GM19468 (cell line): ENCODE results near the gene AKAP6.

Experiments used
- ATAC-seq: cut with Tn5 transposase; IDR thresholded peaks from one replicate; pipeline ENCODE4 v1.9.1; 2021; ENCODE audit warnings: mild to moderate bottlenecking, moderate library complexity, moderate number of reproducible peaks; ENCODE audit not compliant: unreplicated experiment; ENCODE audit errors: extremely low read depth

AKAP6 gene

DNA sequence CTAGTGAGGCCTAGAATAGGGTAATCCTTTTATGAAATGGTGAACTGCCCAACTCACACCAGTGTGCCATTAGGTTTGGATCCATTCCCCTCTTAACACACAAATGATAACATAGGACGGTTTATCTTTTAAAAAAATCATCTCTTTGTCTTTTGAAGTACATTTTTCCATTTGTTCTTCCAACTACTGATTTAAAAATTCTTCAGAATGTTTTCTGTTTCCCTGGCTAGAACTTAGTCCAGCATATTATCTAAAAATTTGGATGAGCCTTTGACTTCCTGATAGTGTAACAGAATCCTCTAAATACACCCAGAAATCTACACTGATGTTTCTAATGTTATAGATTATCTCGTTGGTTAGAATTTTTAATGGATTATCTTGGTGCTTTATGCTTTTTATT lies 359.8 kb downstream of the AKAP6 start:
- ATAC-seq = no peak

DNA sequence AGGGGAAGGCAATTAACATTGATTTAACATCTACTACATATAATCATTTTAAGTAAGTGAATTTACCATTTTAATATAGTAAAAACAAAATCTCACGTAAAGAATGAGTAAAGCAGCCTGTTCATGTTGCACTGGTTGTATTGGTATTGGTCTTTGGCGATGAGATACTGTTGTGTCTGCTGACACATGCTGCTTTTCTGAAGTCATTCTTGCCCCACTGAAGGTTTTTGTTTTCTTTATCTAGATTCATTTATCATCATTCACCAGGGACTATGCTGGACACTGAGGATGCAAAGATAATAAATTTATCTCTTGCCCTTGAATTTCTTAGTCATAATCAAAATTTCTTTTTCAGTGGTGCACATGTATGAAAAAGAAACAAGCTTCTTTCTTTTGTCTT lies 363.3 kb downstream of the AKAP6 start:
- ATAC-seq = no peak

DNA sequence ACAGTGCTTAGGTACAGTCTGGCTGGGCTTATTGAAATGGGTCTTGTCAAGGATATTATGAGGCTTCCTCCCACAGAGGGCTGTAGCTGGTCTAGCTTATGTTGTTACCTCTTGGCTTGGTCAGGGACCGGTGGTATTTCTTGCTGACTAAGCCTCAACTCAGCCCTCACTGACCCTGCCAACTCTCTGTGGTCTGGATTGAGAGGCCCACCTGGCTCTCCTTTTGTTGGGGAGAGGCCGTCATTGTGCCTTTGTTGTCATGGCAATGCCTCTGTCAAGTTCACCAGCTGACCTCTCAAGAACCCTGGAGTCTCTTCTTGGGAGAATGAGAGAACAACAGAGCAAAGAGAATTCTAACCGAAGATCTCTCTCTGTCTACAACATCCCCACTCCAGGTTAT lies 364.0 kb downstream of the AKAP6 start:
- no peak for ATAC-seq

DNA sequence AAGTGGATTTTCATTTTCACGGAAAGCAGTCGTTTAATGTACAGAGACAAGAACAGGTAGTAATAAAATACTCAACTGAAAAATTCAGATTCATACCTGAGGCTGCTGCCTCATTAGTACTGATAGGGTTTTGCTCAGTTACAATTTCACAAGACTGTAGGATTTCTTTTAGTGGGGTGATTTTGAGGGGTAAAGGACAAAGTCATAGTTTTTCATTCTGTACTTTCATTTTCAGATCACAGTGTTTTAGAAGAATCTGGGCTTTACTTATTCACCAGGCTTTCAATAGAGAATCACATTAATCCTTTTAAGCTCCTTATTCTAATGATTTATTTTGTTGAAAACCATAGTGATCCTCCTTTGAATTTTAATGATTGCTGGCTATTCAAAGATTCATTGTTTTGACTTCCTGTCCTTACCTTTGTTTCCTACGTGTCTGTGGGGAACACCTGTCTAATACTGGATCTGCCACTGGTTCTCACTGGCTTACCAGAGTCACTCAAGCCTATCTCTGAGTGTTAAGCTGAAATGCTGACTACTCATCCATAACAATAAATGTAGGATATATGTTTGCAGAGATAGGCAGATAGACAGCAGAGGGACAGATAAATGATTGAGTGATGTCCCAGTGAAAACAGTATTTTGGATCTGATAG lies 365.8 kb downstream of the AKAP6 start:
- ATAC-seq = no peak

DNA sequence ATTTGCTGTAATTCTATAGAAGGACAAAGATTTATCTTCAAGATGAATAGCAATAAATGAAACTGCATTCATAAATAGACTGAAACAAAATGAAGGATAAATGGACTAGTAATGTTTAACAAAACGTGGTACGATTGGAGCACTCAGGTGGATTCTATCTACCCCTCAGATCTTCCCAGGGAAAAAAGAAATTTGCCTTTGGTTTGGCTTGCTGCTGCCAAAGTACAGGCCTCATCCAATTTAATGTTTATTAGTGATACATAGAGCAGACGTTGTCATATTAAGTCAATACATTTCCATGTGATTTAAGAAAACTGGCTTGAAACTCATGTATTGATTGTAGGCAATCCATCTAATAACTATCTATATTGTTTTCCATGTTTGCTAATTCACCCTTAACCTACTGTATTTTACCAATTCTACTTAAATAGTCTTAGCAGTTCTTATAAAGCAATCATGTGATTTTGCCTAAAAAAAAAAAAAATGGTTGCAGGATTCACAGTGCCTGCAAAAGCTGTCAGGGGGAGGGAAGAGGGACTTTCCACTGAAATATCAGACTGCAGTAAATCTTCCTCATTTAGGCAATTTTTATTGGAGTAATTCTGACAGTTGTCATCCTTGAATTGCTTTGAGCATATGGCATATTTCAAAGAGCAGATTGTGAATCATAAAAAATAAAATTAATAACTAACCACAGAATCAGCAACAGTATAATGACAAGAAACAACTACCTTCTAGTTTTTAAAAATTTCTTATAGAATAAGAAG lies 367.4 kb downstream of the AKAP6 start:
- no peak for ATAC-seq

DNA sequence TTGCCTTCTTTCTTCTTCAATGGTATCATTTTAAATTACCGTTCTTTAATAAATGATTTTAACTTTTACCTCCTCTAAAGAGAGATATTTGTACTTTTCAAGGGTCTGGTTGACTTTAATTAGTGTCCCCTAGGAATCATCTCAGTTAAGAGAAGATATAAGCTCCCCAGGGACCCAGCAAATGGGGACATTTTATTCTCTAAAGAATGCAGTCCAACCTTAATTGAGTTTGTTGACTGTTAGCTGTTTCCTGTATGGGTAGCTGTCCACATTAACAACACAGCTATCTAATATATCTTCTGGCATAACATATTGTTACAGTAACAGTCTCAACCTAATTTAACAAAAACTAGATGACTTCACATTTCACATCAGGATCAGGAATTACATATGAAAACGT lies 368.0 kb downstream of the AKAP6 start:
- ATAC-seq = no peak

DNA sequence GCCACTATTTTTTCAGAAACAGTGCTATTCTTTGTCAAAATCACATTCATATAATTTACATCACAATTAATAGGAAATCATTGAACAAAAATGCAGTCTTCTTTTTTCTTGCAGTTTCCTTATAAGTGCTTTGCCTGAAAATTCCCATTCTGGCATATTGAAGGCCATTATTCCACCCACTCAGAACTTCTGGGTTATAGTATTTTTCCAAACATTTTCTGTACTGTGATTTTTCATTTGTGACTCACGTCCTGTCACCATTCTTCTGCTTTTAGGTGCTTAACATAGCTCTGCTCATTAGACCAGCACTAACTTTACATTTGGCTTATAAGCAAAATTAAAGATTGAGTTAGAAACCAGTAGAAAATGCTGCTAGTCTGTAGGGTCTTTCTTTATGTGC lies 368.6 kb downstream of the AKAP6 start:
- no peak for ATAC-seq

DNA sequence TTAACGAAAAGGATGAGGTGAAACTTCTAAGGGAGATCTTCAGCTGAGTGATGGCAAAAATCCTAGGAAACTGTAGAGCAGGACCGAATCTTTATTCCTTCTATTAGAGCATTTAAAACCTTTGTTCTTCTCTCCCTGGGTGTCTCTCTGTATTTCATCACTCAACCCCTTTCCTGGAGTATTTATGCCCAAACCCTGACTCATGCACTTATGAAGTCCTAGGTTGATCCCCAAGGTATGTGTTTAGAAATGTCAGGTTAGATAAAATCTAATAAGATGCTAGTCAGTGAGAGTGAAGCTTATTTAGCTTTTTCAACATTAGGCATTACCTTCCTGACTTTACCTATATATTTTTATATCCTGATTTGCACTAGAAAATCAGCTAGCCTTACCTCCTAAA lies 369.7 kb downstream of the AKAP6 start:
- no peak for ATAC-seq

DNA sequence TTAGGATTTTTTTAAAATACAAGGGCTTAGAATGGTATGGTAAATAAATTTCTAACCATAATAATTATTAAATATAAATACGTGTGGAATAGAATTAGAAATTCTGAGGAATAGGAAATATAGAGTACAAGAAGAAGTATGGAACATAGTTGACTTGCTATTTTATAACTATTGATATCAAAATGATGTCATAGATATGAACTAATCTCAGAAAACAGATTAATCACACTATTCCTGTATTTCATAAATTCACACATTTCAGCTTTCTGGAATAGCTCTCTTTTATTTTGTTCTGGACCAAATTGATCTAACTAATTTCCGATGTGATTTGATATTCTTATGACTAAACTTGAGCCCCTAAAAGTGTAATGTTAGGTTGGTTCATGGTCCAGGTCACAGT lies 372.4 kb downstream of the AKAP6 start:
- no peak for ATAC-seq

DNA sequence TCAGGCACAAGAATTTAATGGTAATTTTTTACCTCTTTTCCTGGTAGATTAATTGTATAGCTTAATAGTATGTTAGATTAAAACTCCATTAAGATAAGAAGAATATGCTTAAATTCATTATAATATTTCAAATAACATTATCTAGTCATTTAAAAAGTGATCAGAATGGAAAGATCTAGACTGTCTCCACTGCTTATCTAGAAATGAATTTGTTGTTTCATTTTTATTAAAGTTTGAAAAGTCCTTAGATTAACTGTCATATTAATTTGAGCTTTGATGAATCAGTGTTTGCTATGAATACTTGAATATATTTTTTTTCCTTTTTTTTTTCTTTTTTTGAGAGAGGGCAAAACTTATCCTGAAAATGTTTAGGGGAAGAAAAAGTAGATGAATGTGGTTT lies 373.0 kb downstream of the AKAP6 start:
- ATAC-seq = no peak

DNA sequence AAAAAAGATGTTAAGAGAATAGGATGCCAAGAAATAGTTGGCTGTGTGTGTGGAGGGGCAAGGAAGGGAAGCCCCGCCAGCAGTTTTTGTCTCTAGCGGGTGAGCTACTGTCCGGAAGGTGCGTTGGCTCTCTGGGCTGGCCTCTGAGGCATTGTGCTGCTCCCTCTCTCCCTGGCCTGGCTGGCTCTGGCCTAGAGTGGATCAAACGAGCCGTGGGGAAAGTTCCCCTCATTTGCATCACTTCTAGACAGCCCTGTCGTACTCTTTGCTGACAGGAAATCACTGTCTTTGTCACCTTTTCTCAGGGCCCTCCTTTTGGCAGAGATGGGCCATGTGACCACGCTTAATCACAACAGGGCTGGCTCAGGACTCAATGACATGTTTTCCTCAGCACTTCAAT lies 373.5 kb downstream of the AKAP6 start:
- peak; percentile 55 for ATAC-seq

DNA sequence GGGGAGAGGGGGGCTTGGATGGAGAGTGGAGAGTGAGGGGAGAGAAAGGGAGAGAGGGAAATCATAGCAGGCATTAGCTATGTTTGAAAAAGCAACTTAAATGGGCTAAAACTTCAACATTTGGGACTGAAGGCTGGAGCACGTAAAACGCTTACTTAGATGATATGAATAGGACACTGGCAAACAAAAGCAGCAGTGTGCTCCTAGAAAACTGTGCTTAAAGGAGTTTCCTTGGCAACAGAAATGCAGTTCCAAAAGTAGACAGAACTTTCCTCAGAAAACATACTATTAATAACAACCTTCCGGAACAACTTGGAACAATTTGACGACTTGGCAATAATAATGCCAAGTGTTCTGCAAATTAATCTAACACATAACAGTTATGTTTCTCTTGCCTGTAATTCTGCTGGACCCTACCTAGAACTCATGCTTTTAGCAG lies 374.1 kb downstream of the AKAP6 start:
- ATAC-seq = no peak

DNA sequence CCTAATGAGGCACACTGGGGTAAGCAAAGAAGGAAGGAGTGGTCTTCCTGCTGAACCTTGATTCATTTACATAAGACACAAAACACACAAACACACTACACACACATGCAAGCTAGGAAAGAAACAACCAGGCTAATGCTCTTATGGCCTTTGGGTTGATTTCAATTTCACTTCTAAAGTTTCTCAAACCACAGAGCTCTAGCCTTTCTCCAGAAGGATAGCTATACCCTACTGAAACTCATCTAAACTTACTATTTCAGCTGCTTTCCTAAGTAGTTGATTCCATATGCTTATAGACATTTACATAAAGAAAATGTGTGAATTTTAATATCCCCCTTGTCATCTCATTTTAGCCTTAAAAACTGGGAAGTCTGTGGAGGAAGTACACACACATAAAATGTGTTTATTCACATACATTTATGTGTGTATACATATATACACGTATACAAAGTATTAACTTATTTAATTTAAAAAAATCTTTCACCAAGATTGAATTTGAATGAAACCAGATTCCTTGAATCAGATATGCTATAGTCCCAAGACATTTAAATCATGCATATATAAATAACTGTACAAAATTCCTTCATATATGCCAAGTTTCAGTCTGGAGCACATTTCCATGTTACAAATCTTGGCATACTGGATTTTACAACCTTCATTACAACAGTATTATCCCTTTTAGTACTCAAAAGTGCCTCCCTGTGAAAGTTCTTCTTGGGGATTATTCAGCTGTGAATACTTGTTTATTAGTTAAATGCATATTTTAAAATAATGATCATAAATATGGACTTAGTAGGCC lies 377.8 kb downstream of the AKAP6 start:
- no peak for ATAC-seq

DNA sequence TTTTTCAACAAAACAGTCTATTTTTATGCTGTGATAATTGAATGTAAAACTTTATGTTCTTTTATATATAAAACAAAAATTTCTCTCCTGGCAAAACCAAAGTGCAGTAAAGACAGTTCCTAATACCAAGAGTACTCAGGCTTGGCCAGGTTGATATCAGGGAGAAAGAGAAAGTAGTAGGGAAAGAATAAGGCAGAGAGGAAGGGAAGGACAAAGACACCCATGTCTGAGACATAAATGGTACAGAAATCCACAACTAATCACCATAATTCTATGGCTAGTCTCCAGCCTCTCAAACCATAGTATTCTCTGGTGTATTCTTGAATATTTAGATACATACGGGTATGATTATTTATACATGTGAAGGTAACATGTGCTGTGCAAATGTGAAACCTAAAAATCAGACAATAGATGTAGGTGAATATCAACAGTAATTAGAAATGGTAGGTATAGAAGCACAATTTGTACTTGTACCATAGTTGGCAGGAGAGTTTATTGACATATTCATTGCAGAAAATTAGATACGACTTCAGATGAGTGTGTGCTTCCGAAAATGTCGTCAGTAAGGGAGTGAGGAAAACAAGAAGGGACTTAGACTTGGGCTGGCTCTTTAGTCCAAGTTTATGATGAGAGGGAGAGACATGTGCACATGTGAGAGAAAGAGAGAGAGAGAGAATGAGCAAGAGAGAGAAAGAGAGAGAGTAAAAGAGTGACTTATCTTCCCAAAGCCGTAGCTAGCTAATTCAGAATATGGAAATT lies 378.8 kb downstream of the AKAP6 start:
- ATAC-seq = no peak

DNA sequence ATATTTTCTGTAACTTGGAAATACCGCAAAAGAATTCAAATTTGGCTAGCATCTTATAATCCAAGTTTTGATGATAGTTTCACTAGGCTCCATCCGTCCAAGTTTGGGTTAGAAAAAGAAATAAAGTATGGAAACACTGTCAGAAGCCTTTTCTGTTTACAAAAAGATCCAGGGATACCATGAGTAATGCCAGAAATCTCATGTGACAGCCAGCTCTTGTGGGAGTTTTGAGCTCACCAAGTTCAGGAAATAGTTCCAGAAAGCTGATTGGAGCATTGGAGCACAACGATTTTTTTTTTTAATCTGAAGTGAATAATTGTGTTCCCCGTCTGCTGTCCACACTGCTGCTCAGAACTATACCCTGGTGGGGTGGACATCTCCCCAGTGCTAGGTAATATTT lies 379.9 kb downstream of the AKAP6 start:
- no peak for ATAC-seq

DNA sequence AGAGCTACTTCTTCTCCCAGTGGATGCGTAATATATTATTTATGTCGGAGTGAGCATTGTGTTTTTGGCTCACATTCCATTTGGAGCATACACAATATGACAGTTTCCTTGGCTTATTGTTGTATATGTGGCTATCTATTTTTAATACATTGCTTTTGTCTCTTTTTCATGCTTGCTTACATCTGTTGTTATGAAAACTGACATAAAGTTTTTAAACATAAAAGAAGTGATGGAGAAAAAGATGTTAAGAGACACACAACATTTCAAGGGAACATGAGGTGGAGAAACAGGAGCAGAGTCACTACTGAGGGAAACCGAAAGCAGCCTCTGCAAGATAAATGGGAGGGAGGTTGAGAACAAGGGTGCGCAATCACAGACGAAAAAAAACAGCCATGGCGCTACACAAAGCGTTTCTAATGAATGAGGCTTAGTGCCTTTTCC lies 381.2 kb downstream of the AKAP6 start:
- ATAC-seq = no peak

DNA sequence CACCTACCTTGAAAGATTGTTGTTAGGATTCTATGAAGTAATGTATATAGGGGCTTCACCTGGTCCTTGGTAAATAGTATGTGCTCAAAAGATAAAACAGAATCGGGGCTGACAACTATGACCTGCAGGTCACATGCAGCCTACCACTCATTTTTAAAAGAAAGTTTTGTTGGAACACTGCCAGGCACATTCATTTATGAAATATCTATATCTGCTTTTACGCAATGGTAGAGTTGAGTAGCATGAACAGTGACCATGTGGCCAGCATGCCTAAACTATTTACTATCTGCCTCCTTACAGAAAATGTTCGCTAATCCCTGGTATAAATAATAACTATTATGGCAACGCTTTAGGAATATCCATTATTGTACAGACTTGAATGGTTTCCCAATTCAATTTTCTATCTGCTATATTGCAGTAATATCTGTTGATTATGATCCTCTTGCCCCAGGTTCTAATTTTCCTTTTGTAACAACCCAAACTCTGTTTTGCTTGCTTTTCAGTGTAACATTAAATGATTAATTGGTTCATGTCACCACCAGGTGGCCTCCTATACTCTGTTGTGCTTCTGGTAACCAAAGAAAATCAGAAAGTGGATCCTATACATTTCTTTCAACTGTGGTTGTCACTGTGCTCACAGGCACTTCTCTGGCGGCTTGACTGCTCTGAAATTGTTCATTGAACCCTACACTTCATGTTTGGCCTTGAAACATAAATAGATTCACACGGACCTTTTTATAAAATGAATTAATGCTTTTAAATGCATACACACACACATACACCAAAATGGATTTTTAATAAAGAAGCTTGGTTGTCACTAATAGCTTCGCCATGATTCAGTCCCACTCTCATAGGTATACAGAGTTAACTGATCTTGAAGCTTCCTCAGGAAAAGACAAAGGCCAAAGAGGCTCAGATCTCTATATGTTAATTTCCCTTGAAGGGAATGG lies 381.9 kb downstream of the AKAP6 start:
- no peak for ATAC-seq

DNA sequence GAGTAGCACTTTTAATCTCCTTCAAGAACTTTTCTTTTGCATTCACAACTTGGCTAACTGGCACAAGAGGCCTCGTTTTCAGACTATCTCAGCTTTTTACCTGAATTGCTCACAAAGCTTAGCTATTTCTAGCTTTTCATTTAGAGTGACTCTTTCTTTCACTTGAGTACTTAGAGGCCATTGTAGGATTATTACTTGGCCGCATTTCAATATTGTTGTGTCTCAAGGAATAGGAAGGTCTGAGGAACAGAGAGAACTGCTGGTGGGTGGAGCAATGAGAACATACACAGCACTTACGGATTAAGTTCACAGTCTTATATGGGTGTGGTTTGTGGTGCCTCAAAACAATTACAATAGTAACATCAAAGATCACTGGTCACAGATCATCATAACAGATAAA lies 384.8 kb downstream of the AKAP6 start:
- ATAC-seq = no peak

DNA sequence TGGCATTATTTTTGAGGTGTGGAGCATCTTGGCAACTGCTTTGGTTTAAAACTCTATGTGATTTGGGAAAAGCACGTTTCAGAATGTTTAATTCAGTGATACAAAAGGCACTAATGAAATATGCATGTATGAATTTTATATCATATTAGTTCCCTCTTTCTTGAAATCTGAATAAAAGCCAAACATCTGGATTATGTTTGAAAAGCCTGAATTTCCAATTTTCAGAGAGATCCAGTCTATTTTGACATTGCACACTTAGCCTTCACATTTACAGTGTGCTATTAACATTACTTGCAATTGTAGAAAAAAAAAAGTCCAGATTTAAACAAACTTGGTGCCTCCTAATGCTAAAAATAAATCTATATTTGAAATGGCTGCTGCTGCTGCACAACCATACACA lies 390.5 kb downstream of the AKAP6 start:
- no peak for ATAC-seq
